ENCODE data around the gene SH3PXD2B.

The SH3PXD2B gene

GRCh38 chr5:172486451-172486850 lies 32.1 kb upstream of the SH3PXD2B start:
- no peak for DNase-seq (ENCODE audit: low read depth)
- TF ChIP-seq CTCF (conservative IDR thresholded peaks at IDR 0.05; ENCODE audit: low read depth, low read length) = no peak
- no peak overlapping the region for H3K4me3 ChIP-seq (ENCODE audit: low read depth, low read length)

DNA sequence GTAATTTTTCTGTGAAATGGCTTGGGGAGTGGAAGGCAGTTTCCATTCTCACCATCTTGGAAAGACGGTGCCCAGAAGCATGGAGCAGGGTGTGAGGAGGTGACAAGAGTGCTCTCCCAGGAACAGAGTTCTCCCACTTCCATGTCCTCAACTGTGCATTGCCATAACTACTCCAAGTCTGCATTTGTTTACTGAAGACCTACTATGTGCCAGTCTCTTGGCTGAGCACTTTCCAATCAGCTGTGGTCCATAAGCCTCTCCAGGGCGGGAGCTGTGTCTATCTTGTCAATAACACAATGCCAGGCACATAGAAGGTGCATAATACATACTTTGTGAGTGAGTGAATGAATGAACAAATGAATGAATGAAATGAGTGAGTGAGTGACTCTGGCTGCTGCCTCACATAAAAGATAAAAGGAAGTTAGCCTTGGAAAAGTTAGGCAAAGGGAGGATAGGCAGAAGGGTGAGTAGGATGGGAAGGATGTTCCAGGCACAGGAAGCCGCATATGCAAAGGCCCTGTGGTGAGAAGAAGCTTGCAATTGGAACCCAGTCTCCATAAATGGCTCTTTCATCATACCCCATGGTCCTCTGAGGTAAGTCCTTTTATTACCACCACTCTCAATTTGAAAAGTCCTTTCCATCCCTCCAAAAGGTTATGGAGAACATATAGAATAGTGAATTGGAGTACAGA lies 31.3 kb upstream of the SH3PXD2B start:
- DNase-seq (ENCODE audit: low read depth) = no peak
- no peak for TF ChIP-seq CTCF (conservative IDR thresholded peaks at IDR 0.05; ENCODE audit: low read depth, low read length)
- H3K4me3 ChIP-seq (ENCODE audit: low read depth, low read length) = no peak overlapping the region

DNA sequence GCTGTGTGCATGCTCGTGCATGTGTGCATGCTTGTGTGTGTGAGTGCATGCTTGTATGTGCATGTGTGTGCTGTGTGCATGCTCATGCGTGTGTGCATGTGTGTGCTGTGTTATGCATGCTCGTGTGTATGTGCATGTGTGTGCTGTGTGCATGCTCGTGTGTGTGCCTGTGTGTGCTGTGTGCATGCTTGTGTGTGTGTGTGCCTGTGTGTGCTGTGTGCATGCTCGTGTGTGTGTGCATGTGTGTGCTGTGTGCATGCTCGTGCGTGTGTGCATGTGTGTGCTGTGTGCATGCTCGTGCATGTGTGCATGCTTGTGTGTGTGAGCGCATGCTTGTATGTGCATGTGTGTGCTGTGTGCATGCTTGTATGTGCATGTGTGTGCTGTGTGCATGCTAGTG lies 30.3 kb upstream of the SH3PXD2B start:
- TF ChIP-seq CTCF (conservative IDR thresholded peaks at IDR 0.05; ENCODE audit: low read depth, low read length) = no peak
- no peak overlapping the region for H3K4me3 ChIP-seq (ENCODE audit: low read depth, low read length)
- no peak for DNase-seq (ENCODE audit: low read depth)

- H3K4me3 ChIP-seq (ENCODE audit: low read depth, low read length) = no peak overlapping the region
- no peak for TF ChIP-seq CTCF (conservative IDR thresholded peaks at IDR 0.05; ENCODE audit: low read depth, low read length)
- DNase-seq (ENCODE audit: low read depth) = no peak
These were observed 28.1 kb upstream of the SH3PXD2B start for GRCh38 chr5:172482156-172483020.

DNA sequence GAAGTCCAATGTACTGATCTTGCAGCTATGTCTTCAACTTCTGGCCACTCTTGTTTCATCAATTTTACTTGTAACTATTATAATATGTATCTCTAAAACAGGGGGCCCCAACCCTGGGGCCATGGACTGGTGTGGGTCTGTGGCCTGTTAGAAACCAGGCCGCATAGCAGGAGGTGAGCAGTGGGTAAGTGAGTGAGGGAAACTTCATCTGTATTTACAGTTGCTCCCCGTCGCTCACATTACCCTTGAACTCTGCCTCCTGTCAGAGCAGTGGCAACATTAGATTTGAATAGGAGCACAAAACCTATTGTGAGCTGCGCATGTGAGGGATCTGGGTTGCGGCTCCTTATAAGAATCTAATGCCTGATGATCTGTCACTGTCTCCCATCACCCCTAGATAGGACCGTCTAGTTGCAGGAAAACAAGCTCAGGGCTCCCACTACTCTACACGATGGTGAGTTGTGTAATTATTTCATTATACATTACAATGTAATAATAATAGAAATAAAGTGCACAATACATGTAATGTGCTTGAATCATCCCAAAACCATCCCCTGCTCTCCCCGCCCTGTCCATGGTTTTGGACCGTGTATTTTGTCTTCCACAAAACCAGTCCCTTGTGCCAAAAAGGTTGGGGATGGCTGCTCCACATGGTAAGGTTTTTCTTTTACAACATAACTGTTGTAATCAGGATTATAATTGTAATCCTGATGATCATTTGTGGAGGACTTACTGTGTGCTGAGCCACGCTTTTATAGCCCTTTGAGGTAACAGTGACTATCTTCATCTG lies 26.9 kb upstream of the SH3PXD2B start:
- no peak for DNase-seq (ENCODE audit: low read depth)
- no peak for TF ChIP-seq CTCF (conservative IDR thresholded peaks at IDR 0.05; ENCODE audit: low read depth, low read length)
- H3K4me3 ChIP-seq (ENCODE audit: low read depth, low read length) = no peak overlapping the region

DNA sequence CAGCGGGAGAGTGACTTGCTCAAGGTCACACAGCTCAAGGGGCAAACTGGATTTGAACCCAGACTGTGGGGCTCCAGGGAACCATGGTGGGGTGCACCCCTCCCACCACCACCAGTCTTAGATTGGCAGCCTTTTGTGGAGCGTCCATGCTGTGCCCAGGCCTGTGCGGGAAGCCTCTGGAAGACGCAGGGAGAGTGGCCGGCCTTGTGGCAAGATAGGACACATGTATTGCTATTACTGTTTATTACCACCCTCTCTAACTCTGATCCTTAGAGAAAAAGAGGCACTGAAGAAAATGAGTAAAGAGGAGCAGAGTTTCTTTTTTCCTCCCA lies 25.4 kb upstream of the SH3PXD2B start:
- no peak overlapping the region for H3K4me3 ChIP-seq (ENCODE audit: low read depth, low read length)
- TF ChIP-seq CTCF (conservative IDR thresholded peaks at IDR 0.05; ENCODE audit: low read depth, low read length) = no peak
- no peak for DNase-seq (ENCODE audit: low read depth)
